HEK293T (cell line): ENCODE results near the gene CDK14.

Source experiments
- CTCF ChIA-PET: fragments of 350-600 bp; formaldehyde crosslinking; extraction: SDS; loops from one replicate; lab custom pipeline; 2021; ENCODE audit warnings: antibody characterized with exemption, inconsistent platforms; lab: Yijun Ruan, JAX
- POLR2A ChIA-PET: fragments of 350-600 bp; formaldehyde crosslinking; extraction: SDS; loops from one replicate; lab custom pipeline; 2020; ENCODE audit warnings: antibody characterized with exemption, inconsistent platforms; lab: Yijun Ruan, JAX
- DNase-seq: peaks from one replicate; pipeline ENCODE4 v3.0.0; 2012; ENCODE audit warnings: mixed read lengths; ENCODE audit errors: extremely low spot score
- ARNT ChIP-seq: fragments of 450-650 bp; IDR thresholded peaks from 2 replicates; pipeline ENCODE4 v1.6.1; 2017; ENCODE audit warnings: mild to moderate bottlenecking
- BHLHE40 ChIP-seq: fragments of 450-650 bp; IDR thresholded peaks from 2 replicates; pipeline ENCODE4 v1.6.1; 2016; ENCODE audit warnings: mild to moderate bottlenecking, moderate library complexity, borderline replicate concordance
- CTBP1 ChIP-seq: fragments of 450-650 bp; IDR thresholded peaks from 2 replicates; pipeline ENCODE4 v1.6.1; 2016; ENCODE audit warnings: borderline replicate concordance
- ELF4 ChIP-seq: fragments of 450-650 bp; IDR thresholded peaks from 2 replicates; pipeline ENCODE4 v1.6.1; 2017; ENCODE audit warnings: antibody characterized with exemption
- FOXA1 ChIP-seq: fragments of 450-650 bp; IDR thresholded peaks from 2 replicates; pipeline ENCODE4 v1.6.1; 2016; ENCODE audit warnings: mild to moderate bottlenecking
- FOXK2 ChIP-seq: fragments of 450-650 bp; IDR thresholded peaks from 2 replicates; pipeline ENCODE4 v1.6.1; 2016; ENCODE audit warnings: mild to moderate bottlenecking
- FOXM1 ChIP-seq: fragments of 450-650 bp; IDR thresholded peaks from 2 replicates; pipeline ENCODE4 v1.6.1; 2017; ENCODE audit warnings: mild to moderate bottlenecking, borderline replicate concordance
- HDGF ChIP-seq: fragments of 450-650 bp; IDR thresholded peaks from 2 replicates; pipeline ENCODE4 v1.6.1; 2017; ENCODE audit warnings: antibody characterized with exemption, borderline replicate concordance
- L3MBTL2 ChIP-seq: fragments of 450-650 bp; conservative IDR thresholded peaks from 2 replicates; pipeline ENCODE4 v1.6.1; 2016; ENCODE audit warnings: mild to moderate bottlenecking
- LEF1 ChIP-seq: fragments of 450-650 bp; IDR thresholded peaks from 2 replicates; pipeline ENCODE4 v1.6.1; 2017; ENCODE audit warnings: mild to moderate bottlenecking, borderline replicate concordance
- NFRKB ChIP-seq: fragments of 450-650 bp; IDR thresholded peaks from 2 replicates; pipeline ENCODE4 v1.6.1; 2016; ENCODE audit warnings: mild to moderate bottlenecking, moderate library complexity
- SP1 ChIP-seq: fragments of 450-650 bp; IDR thresholded peaks from 2 replicates; pipeline ENCODE4 v1.6.1; 2017
- SUZ12 ChIP-seq: fragments of 450-650 bp; IDR thresholded peaks from 2 replicates; pipeline ENCODE4 v1.6.1; 2016; ENCODE audit warnings: mild to moderate bottlenecking
- TARDBP ChIP-seq: fragments of 450-650 bp; IDR thresholded peaks from 2 replicates; pipeline ENCODE4 v1.6.1; 2016
- ZNF384 ChIP-seq: fragments of 450-650 bp; IDR thresholded peaks from 2 replicates; pipeline ENCODE4 v1.6.1; 2016
- TF ChIP-seq, protein P1 (sequence below): fragments of 450-650 bp; IDR thresholded peaks from 2 replicates; pipeline ENCODE4 v1.6.1; 2016

Gene CDK14

GRCh38 chr7:91086200-91086599 lies 490.1 kb downstream of the CDK14 start:
- POLR2A ChIA-PET: no interaction called here
- CTCF ChIA-PET: interaction anchor here (0.6 kb wide), 1 partner anchor 56 kb away, joined by 3 read pairs; no protein-coding TSS in a partner anchor
- no peak for TF ChIP-seq TARDBP
- TF ChIP-seq ELF4: no peak
- TF ChIP-seq SP1: no peak
- no peak for TF ChIP-seq L3MBTL2
- no peak for TF ChIP-seq SUZ12
- no peak for TF ChIP-seq LEF1
- TF ChIP-seq CTBP1: no peak
- no peak for TF ChIP-seq FOXA1
- TF ChIP-seq HDGF: no peak
- no peak for TF ChIP-seq NFRKB
- no peak for TF ChIP-seq ARNT
- TF ChIP-seq ZNF384: no peak
- TF ChIP-seq BHLHE40: no peak
- TF ChIP-seq FOXM1: no peak
- DNase-seq: no peak

DNA sequence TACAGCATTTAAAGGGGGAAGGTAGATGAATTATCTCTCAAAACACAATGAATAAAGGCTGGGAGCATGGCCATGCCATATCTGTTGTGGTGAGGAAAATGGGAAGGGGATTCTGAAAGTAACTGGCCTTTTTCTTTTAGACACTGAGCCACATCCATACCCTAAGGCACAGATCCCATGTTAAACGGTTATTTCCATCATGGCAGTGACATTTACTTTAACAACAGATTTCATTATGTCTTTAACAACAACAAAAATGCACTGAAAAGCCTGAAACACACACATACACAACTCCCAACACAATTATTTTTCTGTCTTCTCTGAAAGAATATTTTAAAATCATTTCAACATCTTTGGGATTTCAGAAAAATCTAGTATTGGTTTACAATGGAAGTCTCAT lies 492.0 kb downstream of the CDK14 start:
- DNase-seq: no peak
- TF ChIP-seq, protein P1, sequence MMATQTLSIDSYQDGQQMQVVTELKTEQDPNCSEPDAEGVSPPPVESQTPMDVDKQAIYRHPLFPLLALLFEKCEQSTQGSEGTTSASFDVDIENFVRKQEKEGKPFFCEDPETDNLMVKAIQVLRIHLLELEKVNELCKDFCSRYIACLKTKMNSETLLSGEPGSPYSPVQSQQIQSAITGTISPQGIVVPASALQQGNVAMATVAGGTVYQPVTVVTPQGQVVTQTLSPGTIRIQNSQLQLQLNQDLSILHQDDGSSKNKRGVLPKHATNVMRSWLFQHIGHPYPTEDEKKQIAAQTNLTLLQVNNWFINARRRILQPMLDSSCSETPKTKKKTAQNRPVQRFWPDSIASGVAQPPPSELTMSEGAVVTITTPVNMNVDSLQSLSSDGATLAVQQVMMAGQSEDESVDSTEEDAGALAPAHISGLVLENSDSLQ: no peak
- TF ChIP-seq CTBP1 (no peak), HDGF (no peak), FOXA1 (no peak), ZNF384 (no peak), FOXK2 (no peak), L3MBTL2 (no peak), NFRKB (no peak), SP1 (no peak), FOXM1 (no peak), ELF4 (no peak)
- ChIA-PET CTCF (no interaction called here), POLR2A (no interaction called here)

DNA sequence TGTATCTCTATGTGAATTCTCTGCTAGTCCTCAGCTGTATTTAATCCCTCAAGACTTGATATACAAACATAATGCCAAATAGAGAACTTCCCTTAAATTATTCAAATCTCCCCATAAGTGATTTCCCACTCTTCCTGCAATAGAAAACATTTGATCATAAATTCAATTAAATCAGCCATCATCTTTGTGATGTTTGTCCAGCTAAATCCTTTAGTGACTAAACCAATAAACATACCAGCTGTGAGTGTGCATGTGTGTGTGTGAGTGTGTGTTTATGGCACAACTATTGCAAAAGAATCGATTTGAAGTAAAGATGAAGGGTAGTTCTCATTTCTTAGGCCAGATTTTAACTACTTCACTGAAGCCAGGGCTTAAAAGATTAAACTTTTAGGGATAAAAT lies 492.6 kb downstream of the CDK14 start:
- TF ChIP-seq NFRKB: no peak
- TF ChIP-seq FOXM1: no peak
- TF ChIP-seq SUZ12: no peak
- no peak for TF ChIP-seq L3MBTL2
- TF ChIP-seq, protein P1: no peak
- no peak for TF ChIP-seq FOXA1
- no peak for TF ChIP-seq TARDBP
- TF ChIP-seq FOXK2: no peak
- no peak for TF ChIP-seq ZNF384
- no peak for TF ChIP-seq SP1
- no peak for TF ChIP-seq CTBP1
- TF ChIP-seq ARNT: no peak
- CTCF ChIA-PET: no interaction called here
- DNase-seq: no peak
- POLR2A ChIA-PET: no interaction called here

GRCh38 chr7:91089382-91089963 lies 493.4 kb downstream of the CDK14 start:
- POLR2A ChIA-PET: interaction anchor here (0.6 kb wide), 1 partner anchor 9 kb away, joined by 3 read pairs; no protein-coding TSS in a partner anchor
- DNase-seq: no peak
- no peak for TF ChIP-seq ARNT
- TF ChIP-seq TARDBP: no peak
- peak; percentile 93 for TF ChIP-seq ZNF384
- no peak for TF ChIP-seq LEF1
- CTCF ChIA-PET: interaction anchor here (0.6 to 0.9 kb wide), 4 partner anchors 8 to 618 kb away, joined by 3 to 5 read pairs (median 3); no protein-coding TSS in a partner anchor

DNA sequence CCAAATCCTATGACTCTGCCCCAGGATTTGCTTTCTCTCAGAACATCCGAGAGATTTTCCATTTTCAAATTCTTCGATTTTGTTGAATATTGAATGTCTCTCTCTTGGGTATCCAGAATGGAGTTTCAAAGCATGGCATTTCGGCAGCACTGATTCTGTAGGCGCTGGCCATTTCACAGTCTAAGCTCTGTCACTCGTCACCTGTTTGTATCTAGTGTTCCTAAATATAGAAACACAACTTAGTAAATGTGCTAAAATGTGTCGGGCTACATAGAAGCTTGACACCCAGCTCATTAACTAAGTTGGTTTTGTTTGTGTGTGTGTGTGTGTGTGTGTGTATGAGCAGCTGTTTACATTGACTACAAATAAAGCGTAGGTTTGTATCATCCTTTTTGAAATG lies 494.6 kb downstream of the CDK14 start:
- ChIA-PET POLR2A (no interaction called here), CTCF (no interaction called here)
- no peak for DNase-seq
- TF ChIP-seq TARDBP (no peak), FOXA1 (no peak), ELF4 (no peak), SP1 (no peak), ZNF384 (no peak), CTBP1 (no peak), LEF1 (no peak), SUZ12 (no peak), ARNT (no peak), FOXM1 (no peak), NFRKB (no peak), FOXK2 (no peak), BHLHE40 (no peak), HDGF (no peak)
- TF ChIP-seq, protein P1: no peak

DNA sequence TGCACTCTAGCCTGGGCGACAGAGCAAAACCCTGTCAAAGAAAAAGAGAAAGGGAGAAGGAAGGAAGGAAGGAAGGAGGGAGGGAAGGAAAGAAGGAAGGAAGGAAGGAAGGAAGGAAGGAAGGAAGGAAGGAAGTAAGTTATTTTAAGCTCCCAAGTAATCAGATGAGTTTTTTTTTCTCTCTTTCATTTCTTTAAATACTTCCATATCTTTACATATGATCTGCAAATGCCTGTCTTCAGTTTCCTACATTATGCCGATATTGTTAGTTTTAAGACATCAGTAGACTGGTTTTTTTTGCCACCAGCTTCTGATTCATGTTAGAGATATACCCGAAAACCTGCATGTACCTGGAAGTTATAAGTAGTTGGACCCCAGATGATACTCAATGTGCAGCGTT lies 495.5 kb downstream of the CDK14 start:
- DNase-seq: no peak
- no peak for TF ChIP-seq LEF1
- TF ChIP-seq FOXA1: no peak
- TF ChIP-seq ZNF384: no peak
- TF ChIP-seq ARNT: no peak
- no peak for TF ChIP-seq SP1
- TF ChIP-seq, protein P1: no peak
- ChIA-PET POLR2A (no interaction called here), CTCF (no interaction called here)
